Measurements from ENCODE around the gene NEUROG2.
"Not testable (repeated sequence)": the region's sequence is repeated elsewhere in the genome, so short reads cannot be mapped to it uniquely, and the experiment has no call there.

Gene NEUROG2

GRCh38 chr4:112516066-112516470, at the start of gene NEUROG2:
TSS of gene NEUROG2 (minus strand) at chr4:112516180. CDS start at chr4:112515475, 705 bp downstream.
- no peak for DNase-seq

GRCh38 chr4:112564706-112565270, 48.8 kb upstream of the NEUROG2 start:
- no peak for DNase-seq

GRCh38 chr4:112563431-112564200, 47.6 kb upstream of the NEUROG2 start:
- DNase-seq: no peak

GRCh38 chr4:112562254-112562879, 46.4 kb upstream of the NEUROG2 start:
- DNase-seq: no peak

- no peak for DNase-seq
Observed at GRCh38 chr4:112560084-112560483, 44.1 kb upstream of the NEUROG2 start.

GRCh38 chr4:112559053-112559452, 43.1 kb upstream of the NEUROG2 start:
- no peak for DNase-seq

- DNase-seq: no peak
Observed at GRCh38 chr4:112557676-112558411, 41.9 kb upstream of the NEUROG2 start.

GRCh38 chr4:112554271-112554670, 38.3 kb upstream of the NEUROG2 start:
- DNase-seq: not testable (repeated sequence)

GRCh38 chr4:112552668-112553067, 36.7 kb upstream of the NEUROG2 start:
- DNase-seq: no peak

- no peak for DNase-seq
Observed at GRCh38 chr4:112550728-112551127, 34.7 kb upstream of the NEUROG2 start.

- no peak for DNase-seq
Observed at GRCh38 chr4:112546476-112546875, 30.5 kb upstream of the NEUROG2 start.

- no peak for DNase-seq
Observed at GRCh38 chr4:112545346-112545745, 29.4 kb upstream of the NEUROG2 start.

GRCh38 chr4:112540695-112541094, 24.7 kb upstream of the NEUROG2 start:
- DNase-seq: no peak

GRCh38 chr4:112536123-112536522, 20.1 kb upstream of the NEUROG2 start:
- DNase-seq: no peak

GRCh38 chr4:112532267-112532666, 16.3 kb upstream of the NEUROG2 start:
- DNase-seq: no peak

- no peak for DNase-seq
Observed at GRCh38 chr4:112531146-112531545, 15.2 kb upstream of the NEUROG2 start.

GRCh38 chr4:112526061-112526460, 10.1 kb upstream of the NEUROG2 start:
- DNase-seq: no peak

- peak; percentile 88 for DNase-seq
Observed at GRCh38 chr4:112523764-112524505, 8.0 kb upstream of the NEUROG2 start.

GRCh38 chr4:112523008-112523721, 7.2 kb upstream of the NEUROG2 start:
- DNase-seq: peak; percentile 62

GRCh38 chr4:112522431-112522830, 6.5 kb upstream of the NEUROG2 start:
- not testable (repeated sequence) for DNase-seq

GRCh38 chr4:112521123-112522023, 5.4 kb upstream of the NEUROG2 start:
- DNase-seq: no peak

Data from activated CD4-positive, alpha-beta T cell treated with anti-CD3 and anti-CD28 coated beads, Interleukin-2, Interleukin-6, amounts not matched to agents 100 ng/mL and 50 ng/mL, durations not matched to agents 16 hours and 8 hours (primary cell).